GM18526 (cell line): ENCODE data around the gene SPINK5.

ENCODE experiments used
- POLR2A ChIP-seq: IDR thresholded peaks from 3 replicates; pipeline ENCODE4 v1.6.1; 2011; ENCODE audit not compliant: insufficient read length; ENCODE audit errors: extremely low read depth

SPINK5 gene

GRCh38 chr5:148085977-148086705 is 22.4 kb downstream of the SPINK5 start:
- no peak for TF ChIP-seq POLR2A

DNA sequence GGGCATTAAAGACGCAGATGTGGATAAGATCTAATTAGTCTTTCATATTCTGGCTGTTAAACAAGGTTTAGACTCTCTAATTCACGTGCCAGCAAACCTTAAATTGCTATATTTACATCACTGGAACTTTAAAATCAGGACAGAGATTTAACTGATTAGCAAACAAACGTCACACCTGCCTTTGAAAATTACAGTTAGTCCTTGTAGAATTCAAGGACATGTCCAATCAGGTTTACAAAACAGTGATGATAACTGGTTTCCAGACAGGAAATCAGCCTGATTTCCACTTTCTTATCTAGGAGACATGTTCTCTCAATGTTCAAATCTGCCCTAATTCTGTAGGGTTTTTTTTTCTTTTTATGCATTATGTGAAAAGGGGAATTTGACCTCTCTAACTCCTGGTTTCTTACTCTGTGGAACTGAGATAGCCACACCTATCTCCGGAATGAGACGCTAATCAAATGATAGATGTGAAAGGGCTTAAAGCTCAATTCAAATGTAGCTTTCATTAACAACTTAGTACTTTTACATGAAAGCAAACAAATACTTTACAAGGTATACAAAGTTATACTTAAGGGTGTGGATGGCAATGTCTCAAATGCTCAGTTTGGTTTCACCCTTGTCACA is 26.5 kb downstream of the SPINK5 start:
- TF ChIP-seq POLR2A, result no peak

GRCh38 chr5:148090773-148091250 is 27.0 kb downstream of the SPINK5 start:
- TF ChIP-seq POLR2A, result no peak

DNA sequence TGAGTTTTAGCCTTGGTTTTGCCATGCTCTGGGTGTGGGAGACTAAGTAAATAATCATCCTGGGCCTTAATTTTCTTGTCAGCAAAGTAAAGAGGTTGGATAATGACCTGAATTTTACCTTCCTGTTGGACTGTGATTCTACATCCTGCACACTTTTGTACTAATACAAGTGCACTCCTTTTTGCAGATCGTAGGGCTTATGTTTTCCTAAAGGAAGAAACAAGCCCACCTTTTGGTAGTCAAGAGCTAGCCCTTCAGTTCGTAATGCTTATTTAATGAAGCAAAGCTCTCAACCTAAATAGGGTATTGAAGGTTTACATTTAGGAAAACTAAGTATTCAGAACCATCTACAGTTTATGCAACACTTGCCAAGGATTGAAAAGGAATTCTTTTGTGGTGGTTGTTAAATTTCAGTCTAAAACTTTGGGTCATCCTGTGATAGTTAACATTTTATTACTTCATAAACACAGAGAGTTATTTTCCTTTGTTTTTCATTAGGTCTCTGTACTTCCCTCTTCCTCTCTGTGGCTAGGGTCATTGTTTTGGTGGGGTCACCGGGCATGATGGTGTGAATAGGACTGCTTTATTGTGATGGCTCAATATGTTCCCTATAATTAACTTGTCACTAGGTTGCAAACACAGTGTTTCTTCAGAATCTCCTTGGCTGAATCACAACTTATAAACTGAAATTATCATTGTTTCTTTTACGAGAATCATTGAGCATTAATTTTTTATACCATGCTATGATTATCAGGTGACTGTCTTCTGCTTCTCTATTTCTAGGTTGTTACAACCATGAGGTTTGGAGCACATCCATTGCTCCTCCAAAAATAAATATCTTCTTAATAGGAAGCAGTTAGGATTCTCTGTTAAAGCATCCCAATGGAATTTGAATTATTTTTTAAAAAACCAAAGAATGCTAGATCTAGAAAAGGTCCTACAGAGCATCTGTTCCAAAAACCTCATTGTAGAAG is 28.5 kb downstream of the SPINK5 start:
- no peak for TF ChIP-seq POLR2A

DNA sequence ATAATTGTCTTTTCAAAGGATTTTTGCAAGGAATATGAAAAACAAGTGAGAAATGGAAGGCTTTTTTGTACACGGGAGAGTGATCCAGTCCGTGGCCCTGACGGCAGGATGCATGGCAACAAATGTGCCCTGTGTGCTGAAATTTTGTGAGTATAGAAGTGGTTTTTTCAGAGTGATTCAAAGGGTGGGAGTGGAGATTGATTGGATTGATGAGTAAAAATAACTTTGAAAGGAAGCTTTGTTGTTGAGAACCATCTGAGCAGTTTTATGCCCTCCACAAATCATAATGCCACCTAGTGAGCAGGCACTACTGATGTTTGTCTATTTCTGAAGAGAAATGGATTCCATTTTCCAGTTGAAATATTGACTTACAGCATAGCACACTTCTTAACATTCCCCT is 30.6 kb downstream of the SPINK5 start:
- TF ChIP-seq POLR2A, result no peak

DNA sequence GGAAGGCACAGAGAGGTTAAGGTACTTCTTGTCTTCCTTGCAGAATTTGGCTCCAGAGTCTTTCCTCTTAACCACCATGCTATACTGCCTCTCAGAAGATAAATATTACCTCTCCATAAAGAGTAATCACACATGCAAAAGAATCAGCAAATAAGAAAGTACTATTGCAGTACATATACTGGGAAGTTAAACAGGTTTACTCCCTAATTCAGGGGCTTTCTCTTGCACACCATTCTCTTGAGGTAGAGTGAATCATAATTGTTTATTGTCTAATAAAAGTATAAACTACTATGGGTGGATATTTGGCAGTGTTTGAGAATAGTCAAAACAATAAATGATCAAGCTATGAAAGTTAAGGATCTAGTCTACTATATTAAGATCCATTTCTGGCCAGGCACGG is 40.4 kb downstream of the SPINK5 start:
- no peak for TF ChIP-seq POLR2A

DNA sequence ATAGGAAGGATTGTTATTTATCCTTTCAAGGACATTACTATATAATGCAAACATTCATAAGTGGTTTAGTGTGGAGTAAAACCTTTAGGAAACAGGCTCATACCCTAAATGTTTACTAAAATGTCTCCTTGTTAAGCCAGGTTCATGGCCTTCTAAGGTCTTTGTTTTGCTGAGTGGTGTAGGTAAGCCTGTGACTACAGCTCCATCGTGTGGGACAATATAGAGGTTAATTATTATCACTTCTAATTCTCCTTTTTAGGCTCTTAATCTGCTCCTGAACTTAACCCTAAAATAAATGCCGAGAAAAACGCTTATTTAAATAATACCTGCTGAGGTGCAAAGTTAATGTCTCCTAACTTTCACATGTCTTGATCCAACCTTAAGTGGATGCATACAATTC is 43.8 kb downstream of the SPINK5 start:
- no peak for TF ChIP-seq POLR2A

DNA sequence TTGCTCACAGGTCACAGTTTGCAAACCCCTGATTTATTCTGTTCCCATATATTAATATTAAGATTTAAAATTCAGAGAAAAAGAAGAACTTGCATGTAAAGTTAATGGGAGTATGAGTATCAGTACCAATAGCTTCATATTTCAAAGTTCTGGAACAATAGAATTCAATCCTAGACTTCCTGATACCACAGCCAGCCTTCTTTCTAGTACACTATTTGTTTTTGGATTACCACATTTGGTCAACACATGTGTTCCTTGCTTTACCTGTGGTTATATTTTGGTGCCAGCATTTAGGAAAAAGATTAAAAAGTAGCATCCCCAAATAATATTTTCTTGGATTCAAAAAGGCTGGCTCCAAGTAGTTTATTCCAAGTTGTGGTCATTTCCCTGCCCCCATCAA is 49.5 kb downstream of the SPINK5 start:
- TF ChIP-seq POLR2A, result no peak

DNA sequence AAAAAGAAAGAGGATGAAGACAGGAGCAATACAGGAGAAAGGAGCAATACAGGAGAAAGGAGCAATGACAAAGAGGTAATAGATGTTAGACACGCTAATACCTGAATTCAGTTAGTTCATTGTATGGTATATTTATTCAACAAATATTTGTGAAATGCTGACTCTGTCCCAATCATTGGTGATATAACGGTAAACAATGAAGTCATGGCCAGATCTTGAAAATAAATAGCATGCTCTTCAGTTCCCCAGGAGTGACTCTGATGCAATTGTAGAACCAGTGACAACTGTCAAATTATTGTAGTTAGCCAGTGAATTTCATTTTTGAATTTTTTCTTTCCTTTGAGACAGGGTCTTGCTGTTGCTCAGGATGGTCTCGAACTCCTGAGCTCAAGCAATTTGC is 56.5 kb downstream of the SPINK5 start:
- TF ChIP-seq POLR2A, result no peak

DNA sequence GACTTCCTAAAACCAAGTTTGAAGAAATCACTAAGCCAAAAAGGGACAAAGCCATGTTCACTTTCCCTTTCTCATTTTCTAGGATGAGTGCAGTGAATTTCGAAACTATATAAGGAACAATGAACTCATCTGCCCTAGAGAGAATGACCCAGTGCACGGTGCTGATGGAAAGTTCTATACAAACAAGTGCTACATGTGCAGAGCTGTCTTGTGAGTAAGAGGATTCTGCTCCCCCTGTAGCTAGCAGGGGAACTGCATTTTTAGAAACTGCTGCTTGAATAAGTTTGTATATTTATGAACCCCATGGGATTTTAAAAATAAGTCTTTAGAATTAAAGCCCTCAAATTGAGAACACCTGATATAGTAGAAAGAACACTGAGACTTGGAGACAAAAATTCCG is 61.9 kb downstream of the SPINK5 start:
- TF ChIP-seq POLR2A, result no peak

DNA sequence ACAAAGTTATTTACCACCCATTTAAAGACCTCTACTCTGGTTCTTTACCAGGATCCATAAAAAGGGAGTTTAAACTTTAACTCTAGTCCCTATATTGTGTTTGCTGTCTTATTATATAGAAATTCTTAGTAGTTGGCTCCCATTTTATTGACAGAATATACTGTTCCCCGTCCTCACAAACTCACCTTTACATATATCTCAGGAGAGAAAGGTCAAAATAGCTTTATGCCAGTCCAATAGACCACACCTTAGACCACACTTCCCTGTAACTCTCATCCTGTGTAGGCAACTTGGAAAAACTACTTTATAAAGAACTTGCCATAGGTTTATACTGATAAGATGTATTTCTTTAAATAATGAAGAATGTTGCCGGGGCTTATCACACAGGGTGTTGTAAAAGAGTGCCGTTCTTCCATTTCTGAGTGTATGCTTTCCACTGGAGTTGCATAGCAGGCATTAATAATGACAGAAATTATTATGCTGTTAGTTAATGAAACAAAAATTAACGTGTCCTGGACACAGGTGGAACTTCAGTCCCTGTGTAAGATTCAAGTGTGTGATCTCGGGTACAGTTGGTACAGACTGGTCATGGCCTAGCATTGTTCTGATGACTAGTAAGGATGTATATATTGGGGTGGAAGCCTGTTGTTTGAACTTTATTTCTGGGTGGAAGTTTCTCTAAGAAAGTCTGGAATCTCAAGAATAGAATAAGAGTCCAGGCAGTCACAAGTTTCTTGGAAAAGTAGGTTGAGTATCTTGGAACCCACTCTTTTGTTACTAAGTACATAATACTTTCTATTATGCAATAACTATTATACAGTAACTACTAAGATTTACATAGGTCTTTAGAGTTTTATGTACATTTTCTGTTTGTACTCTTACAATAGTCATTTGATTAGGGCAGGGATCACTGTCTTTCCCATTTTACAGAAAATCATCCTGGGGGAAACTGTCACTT is 71.6 kb downstream of the SPINK5 start:
- TF ChIP-seq POLR2A, result no peak

DNA sequence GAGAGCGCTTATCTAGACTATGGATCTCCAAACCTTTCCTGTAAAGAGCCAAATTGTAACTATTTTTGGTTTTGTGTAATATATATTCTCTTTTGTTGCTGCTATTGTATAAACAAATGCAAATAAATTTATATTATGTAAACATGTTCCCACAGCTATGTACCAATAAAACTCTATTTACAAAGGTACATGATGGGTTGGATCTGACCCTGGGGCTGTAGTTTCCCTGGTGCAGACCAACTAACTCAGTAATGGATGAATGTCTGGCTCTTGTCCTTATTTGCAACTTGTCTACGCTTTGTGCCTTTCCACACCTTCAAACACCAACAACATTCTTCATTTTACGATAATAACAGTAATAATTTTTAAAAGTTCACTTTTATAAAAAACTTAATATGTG is 77.1 kb downstream of the SPINK5 start:
- no peak for TF ChIP-seq POLR2A

GRCh38 chr5:148141645-148142044 is 77.9 kb downstream of the SPINK5 start:
- no peak for TF ChIP-seq POLR2A

GRCh38 chr5:148145916-148146315 is 82.1 kb downstream of the SPINK5 start:
- no peak for TF ChIP-seq POLR2A
